HG03439 (cell line): ENCODE measurements around the gene FRY.

Experiments used
- ATAC-seq: cut with Tn5 transposase; IDR thresholded peaks from one replicate; pipeline ENCODE4 v1.9.1; 2021; ENCODE audit warnings: mild to moderate bottlenecking, moderate library complexity; ENCODE audit not compliant: unreplicated experiment

Gene FRY

GRCh38 chr13:32285633-32285965 lies 254.0 kb downstream of the FRY start:
- no peak for ATAC-seq

- ATAC-seq, result no peak
These were observed 265.6 kb downstream of the FRY start for GRCh38 chr13:32297206-32297605.

GRCh38 chr13:32298695-32299094 lies 267.1 kb downstream of the FRY start:
- ATAC-seq, result no peak

- ATAC-seq, result no peak
These were observed 268.3 kb downstream of the FRY start for GRCh38 chr13:32299893-32300292.

GRCh38 chr13:32300406-32300805 lies 268.8 kb downstream of the FRY start:
- no peak for ATAC-seq

- ATAC-seq, result no peak
These were observed 269.3 kb downstream of the FRY start for GRCh38 chr13:32300920-32301319.

GRCh38 chr13:32302461-32302860 lies 270.9 kb downstream of the FRY start:
- no peak for ATAC-seq

GRCh38 chr13:32305646-32306045 lies 274.1 kb downstream of the FRY start:
- ATAC-seq, result no peak

- no peak for ATAC-seq
These were observed 277.9 kb downstream of the FRY start for GRCh38 chr13:32309312-32310133.

- no peak for ATAC-seq
These were observed 278.6 kb downstream of the FRY start for GRCh38 chr13:32310134-32310706.

- no peak for ATAC-seq
These were observed 279.8 kb downstream of the FRY start for GRCh38 chr13:32311188-32311897.

- ATAC-seq, result peak; percentile 19
These were observed 283.0 kb downstream of the FRY start for GRCh38 chr13:32314271-32315237.

GRCh38 chr13:32315238-32316027 lies 283.9 kb downstream of the FRY start, which contains the start of the genes BRCA2 and ZAR1L:
BRCA2 (plus strand) TSS chr13:32315508; CDS start chr13:32316461, 953 bp downstream.
ZAR1L (minus strand) TSS chr13:32315363; CDS start chr13:32311925, 3,438 bp downstream.
- peak; percentile 91 for ATAC-seq

- peak; percentile 46 for ATAC-seq
These were observed 284.4 kb downstream of the FRY start for GRCh38 chr13:32316028-32316339.

GRCh38 chr13:32316501-32316900 lies 284.9 kb downstream of the FRY start:
- ATAC-seq, result no peak

- ATAC-seq, result no peak
These were observed 286.3 kb downstream of the FRY start for GRCh38 chr13:32317716-32318465.

GRCh38 chr13:32320528-32320927 lies 289.0 kb downstream of the FRY start:
- ATAC-seq, result no peak

GRCh38 chr13:32323912-32324311 lies 292.3 kb downstream of the FRY start:
- no peak for ATAC-seq

GRCh38 chr13:32330441-32330840 lies 298.9 kb downstream of the FRY start:
- ATAC-seq, result no peak
